AG04450 (cell line): ENCODE results near the gene THAP11. TPM values are rescaled to one million over a fixed set of nuclear protein-coding genes. Genes with fewer than 3 reads are reported as not detected.

Source experiments
- CTCF ChIA-PET: fragments of 300-600, 350-600 bp; formaldehyde crosslinking; extraction: SDS; loops from one replicate; lab custom pipeline; 2022; ENCODE audit warnings: antibody characterized with exemption, inconsistent platforms; lab: Charles Lee
- POLR2A ChIA-PET: fragments of 350-600 bp; formaldehyde crosslinking; extraction: SDS; loops from one replicate; lab custom pipeline; 2021; ENCODE audit warnings: antibody characterized with exemption, inconsistent platforms; lab: Yijun Ruan, JAX
- DNase-seq: peaks from one replicate; pipeline ENCODE4 v3.0.0-alpha.2; 2011; ENCODE audit warnings: low read depth, low spot score
- H3K27ac ChIP-seq: one replicate; pipeline ENCODE4 v1.5.1; 2012; ENCODE audit warnings: low read depth, low read length, control low read depth
- H3K27me3 ChIP-seq: one replicate; pipeline ENCODE4 v1.6.0; 2012; ENCODE audit warnings: low read length; ENCODE audit not compliant: control insufficient read depth, insufficient read depth
- H3K4me3 ChIP-seq: 2 replicates; pipeline ENCODE4 v1.5.1; 2011; ENCODE audit warnings: mild to moderate bottlenecking, low read depth, low read length, control low read depth
- H3K9me3 ChIP-seq: 2 replicates; pipeline ENCODE4 v1.5.1; 2012; ENCODE audit warnings: low read length; ENCODE audit not compliant: control insufficient read depth, insufficient read depth
- CTCF ChIP-seq: IDR thresholded peaks from 2 replicates; pipeline ENCODE4 v1.5.1; 2011; ENCODE audit warnings: low read depth, low read length, control low read depth, inconsistent platforms
- polyA plus RNA-seq: library from polyadenylated mRNA; depleted of rRNA; stranded (reverse); fragments of >200 nt; gene quantifications from 2 replicates; pipeline ENCODE4 v1.2.3, GENCODE V29; 2011

THAP11 gene
- polyA plus RNA-seq, 1 experiment, result 22.3 TPM

- peak; percentile 84; the same call in 1 of the 2 replicates for TF ChIP-seq CTCF
- POLR2A ChIA-PET, result interaction anchor here (0.6 to 2.1 kb wide), 4 partner anchors 10 to 335 kb away, joined by 3 to 10 read pairs (median 4); partner anchors contain the start of gene PSKH1
- no peaks in the 10 kb centered on the region for H3K27me3 ChIP-seq
- H3K27ac ChIP-seq, result no peak overlapping the region
- no peak for DNase-seq
- H3K9me3 ChIP-seq, result no peaks in the 10 kb centered on the region
- no peak overlapping the region for H3K4me3 ChIP-seq
- CTCF ChIA-PET, result interaction anchor here (0.6 to 3.2 kb wide), 30 partner anchors 9 to 363 kb away, joined by 3 to 25 read pairs (median 4); partner anchors contain the start of genes ACD, CTRL, EDC4 and PSKH1
Observed at GRCh38 chr16:67883872-67884261, 41.7 kb downstream of the THAP11 start.

- no peak for TF ChIP-seq CTCF
- POLR2A ChIA-PET, result interaction anchor here (0.7 to 2.1 kb wide), 4 partner anchors 9 to 50 kb away, joined by 3 to 10 read pairs (median 4); partner anchors contain the start of gene PSKH1
- peak within 1 kb of the TSS; percentile 11 for H3K27ac ChIP-seq
- no peaks in the 10 kb centered on the region for H3K27me3 ChIP-seq
- H3K9me3 ChIP-seq, result no peaks in the 10 kb centered on the region
- H3K4me3 ChIP-seq, result no peak within 1 kb of the TSS
- peak; percentile 79 for DNase-seq
- CTCF ChIA-PET, result interaction anchor here (0.7 to 3.2 kb wide), 22 partner anchors 8 to 363 kb away, joined by 3 to 25 read pairs (median 6); partner anchors contain the start of genes ACD, CTRL, EDC4 and PSKH1
Observed at GRCh38 chr16:67884684-67885083, 42.6 kb downstream of the THAP11 start, which contains the start of gene NRN1L. Gene NRN1L (plus strand): TSS chr16:67884885. CDS start chr16:67884904, 19 bp downstream.

GRCh38 chr16:67885545-67885944, 43.4 kb downstream of the THAP11 start:
- H3K27me3 ChIP-seq, result no peaks in the 10 kb centered on the region
- H3K9me3 ChIP-seq, result no peaks in the 10 kb centered on the region
- ChIA-PET POLR2A (no interaction called here), CTCF (interaction anchor here (0.6 to 0.7 kb wide), 2 partner anchors 69 to 159 kb away, joined by 4 read pairs; no protein-coding TSS in a partner anchor)
- TF ChIP-seq CTCF, result no peak
- H3K4me3 ChIP-seq, result no peak overlapping the region
- H3K27ac ChIP-seq, result no peak overlapping the region
- DNase-seq, result no peak

- no peak for DNase-seq
- Histone ChIP-seq H3K27me3 (no peaks in the 10 kb centered on the region), H3K9me3 (no peaks in the 10 kb centered on the region), H3K27ac (no peak overlapping the region), H3K4me3 (no peak overlapping the region)
- TF ChIP-seq CTCF, result no peak
- POLR2A ChIA-PET, result no interaction called here
- CTCF ChIA-PET, result interaction anchor here (0.6 kb wide), 1 partner anchor 158 kb away, joined by 4 read pairs; no protein-coding TSS in a partner anchor
Observed at GRCh38 chr16:67885976-67886375, 43.9 kb downstream of the THAP11 start.

- no peak for TF ChIP-seq CTCF
- Histone ChIP-seq H3K9me3 (no peaks in the 10 kb centered on the region), H3K27ac (no peak overlapping the region), H3K4me3 (no peak overlapping the region), H3K27me3 (no peaks in the 10 kb centered on the region)
- DNase-seq, result no peak
- POLR2A ChIA-PET, result no interaction called here
- CTCF ChIA-PET, result interaction anchor here (0.6 kb wide), 1 partner anchor 158 kb away, joined by 4 read pairs; no protein-coding TSS in a partner anchor
Observed at GRCh38 chr16:67886387-67886786, 44.3 kb downstream of the THAP11 start.
